HEK293 (cell line): ENCODE results near the gene PDE10A.

ENCODE experiments used
- CTCF ChIP-seq: fragments of 450-650 bp; formaldehyde crosslinking; IDR thresholded peaks from 2 replicates; pipeline ENCODE4 v1.5.1; 2016; ENCODE audit warnings: missing biosample characterization, missing genetic modification characterization
- KLF10 ChIP-seq: fragments of 450-650 bp; IDR thresholded peaks from 2 replicates; pipeline ENCODE4 v1.5.1; 2018; ENCODE audit warnings: missing biosample characterization, mild to moderate bottlenecking, missing genetic modification characterization
- KLF17 ChIP-seq: fragments of 450-650 bp; formaldehyde crosslinking; IDR thresholded peaks from 2 replicates; pipeline ENCODE4 v1.5.1; 2016; ENCODE audit warnings: missing biosample characterization, missing genetic modification characterization
- ZNF112 ChIP-seq: fragments of 450-650 bp; formaldehyde crosslinking; IDR thresholded peaks from 2 replicates; pipeline ENCODE4 v1.5.0; 2017; ENCODE audit warnings: missing biosample characterization, missing genetic modification characterization
- ZNF121 ChIP-seq: fragments of 450-650 bp; formaldehyde crosslinking; IDR thresholded peaks from 2 replicates; pipeline ENCODE4 v1.5.1; 2016; ENCODE audit warnings: missing biosample characterization, missing genetic modification characterization

GRCh38 chr6:165455488-165455887 lies 207.6 kb downstream of the PDE10A start:
- TF ChIP-seq KLF17 (no peak), CTCF (tag by site-specific recombination) (no peak), ZNF112 (tag by site-specific recombination) (no peak), KLF10 (tag by site-specific recombination) (no peak), ZNF121 (no peak)
